Lower lobe of right lung (tissue), 2 donors: ENCODE results near the gene MC4R. TPM values are rescaled to one million over a fixed set of nuclear protein-coding genes. Genes with fewer than 3 reads are reported as not detected.
"Not testable (repeated sequence)": the region's sequence is repeated elsewhere in the genome, so short reads cannot be mapped to it uniquely, and the experiment has no call there.

Experiments used
- ATAC-seq, 2 donors: fragments of 200-7000 bp; cut with Tn5 transposase; one replicate each; pipeline ENCODE4 v1.9.1; 2020 to 2022; ENCODE audit warnings: mild to moderate bottlenecking in 2 of 2, moderate library complexity in 2 of 2
- DNase-seq: peaks from one replicate; pipeline ENCODE4 v3.0.0-alpha.2; 2020
- H3K27ac ChIP-seq: fragments of 200-600 bp; one replicate; pipeline ENCODE4 v1.8.0; 2022
- H3K27me3 ChIP-seq: fragments of 200-600 bp; one replicate; pipeline ENCODE4 v1.8.0; 2022; ENCODE audit warnings: low read depth
- H3K36me3 ChIP-seq: fragments of 200-600 bp; one replicate; pipeline ENCODE4 v1.8.0; 2022; ENCODE audit warnings: mild to moderate bottlenecking
- H3K4me1 ChIP-seq: fragments of 200-600 bp; one replicate; pipeline ENCODE4 v1.8.0; 2022
- H3K4me3 ChIP-seq: fragments of 200-600 bp; one replicate; pipeline ENCODE4 v1.8.0; 2022; ENCODE audit warnings: mild to moderate bottlenecking
- H3K9me3 ChIP-seq: fragments of 200-600 bp; one replicate; pipeline ENCODE4 v1.8.0; 2022
- intact Hi-C: fragments of 100-400 bp; cut with DNase I; formaldehyde crosslinking; loops from one replicate; pipeline ENCODE4 v1.11.0; 2022
- long read RNA-seq: library from polyadenylated mRNA; unstranded; transcript quantifications from one replicate; pipeline ENCODE4 v2.0.0, GENCODE V29; 2021
- total RNA-seq: library from RNA; stranded (reverse); fragmentation: NEBNext Ultra II Directional; extraction: Animal tissue kit (Norgen Biotek cat#: 25700); gene quantifications from one replicate; pipeline ENCODE4 v1.2.1, GENCODE V29; 2021
- TF ChIP-seq, protein P1 (sequence below): fragments of 200-600 bp; IDR thresholded peaks from one replicate; pipeline ENCODE4 v1.8.0; 2022; ENCODE audit warnings: antibody characterized with exemption, mild to moderate bottlenecking
- donor health status: DM: no; HTN: yes; CAD: no; lungs with severe emphysema.

Gene MC4R
- 0.35 TPM for total RNA-seq
- long read RNA-seq: 0 reads

DNA sequence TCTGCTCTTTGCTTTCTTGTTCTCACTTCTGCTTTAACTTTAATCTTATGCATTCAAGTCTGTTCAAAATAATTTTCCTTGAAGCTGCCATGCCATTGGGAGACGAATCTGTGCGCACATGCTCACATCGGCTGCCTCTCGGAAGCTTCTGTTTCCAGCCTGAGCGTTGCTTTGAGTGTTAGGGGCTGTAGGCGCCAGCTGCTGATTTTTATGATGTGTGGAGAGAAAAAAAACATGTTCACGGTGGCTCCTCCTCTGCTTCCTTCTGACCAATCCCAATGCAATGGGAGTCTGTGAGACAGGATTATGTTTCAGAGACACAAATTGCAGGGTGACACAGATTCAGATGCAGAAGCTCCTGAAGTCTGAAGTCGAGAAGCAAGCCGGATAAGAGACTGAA is at the start of gene MC4R:
Gene MC4R, minus strand, starts transcription at position 180 of the 400 bp plus-strand sequence. CDS start 426 bp downstream, outside the sequence.
- intact Hi-C loops: no loop called here
- peak; percentile 68 to 80 for ATAC-seq
- Histone ChIP-seq H3K27me3 (no peaks in the 10 kb centered on the region), H3K4me1 (no peaks in the 10 kb centered on the region), H3K4me3 (no peak within 1 kb of the TSS), H3K36me3 (no peaks in the 10 kb centered on the region), H3K27ac (no peak within 1 kb of the TSS), H3K9me3 (no peaks in the 10 kb centered on the region)
- no peak for DNase-seq
- TF ChIP-seq, protein P1, sequence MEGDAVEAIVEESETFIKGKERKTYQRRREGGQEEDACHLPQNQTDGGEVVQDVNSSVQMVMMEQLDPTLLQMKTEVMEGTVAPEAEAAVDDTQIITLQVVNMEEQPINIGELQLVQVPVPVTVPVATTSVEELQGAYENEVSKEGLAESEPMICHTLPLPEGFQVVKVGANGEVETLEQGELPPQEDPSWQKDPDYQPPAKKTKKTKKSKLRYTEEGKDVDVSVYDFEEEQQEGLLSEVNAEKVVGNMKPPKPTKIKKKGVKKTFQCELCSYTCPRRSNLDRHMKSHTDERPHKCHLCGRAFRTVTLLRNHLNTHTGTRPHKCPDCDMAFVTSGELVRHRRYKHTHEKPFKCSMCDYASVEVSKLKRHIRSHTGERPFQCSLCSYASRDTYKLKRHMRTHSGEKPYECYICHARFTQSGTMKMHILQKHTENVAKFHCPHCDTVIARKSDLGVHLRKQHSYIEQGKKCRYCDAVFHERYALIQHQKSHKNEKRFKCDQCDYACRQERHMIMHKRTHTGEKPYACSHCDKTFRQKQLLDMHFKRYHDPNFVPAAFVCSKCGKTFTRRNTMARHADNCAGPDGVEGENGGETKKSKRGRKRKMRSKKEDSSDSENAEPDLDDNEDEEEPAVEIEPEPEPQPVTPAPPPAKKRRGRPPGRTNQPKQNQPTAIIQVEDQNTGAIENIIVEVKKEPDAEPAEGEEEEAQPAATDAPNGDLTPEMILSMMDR: no peak

DNA sequence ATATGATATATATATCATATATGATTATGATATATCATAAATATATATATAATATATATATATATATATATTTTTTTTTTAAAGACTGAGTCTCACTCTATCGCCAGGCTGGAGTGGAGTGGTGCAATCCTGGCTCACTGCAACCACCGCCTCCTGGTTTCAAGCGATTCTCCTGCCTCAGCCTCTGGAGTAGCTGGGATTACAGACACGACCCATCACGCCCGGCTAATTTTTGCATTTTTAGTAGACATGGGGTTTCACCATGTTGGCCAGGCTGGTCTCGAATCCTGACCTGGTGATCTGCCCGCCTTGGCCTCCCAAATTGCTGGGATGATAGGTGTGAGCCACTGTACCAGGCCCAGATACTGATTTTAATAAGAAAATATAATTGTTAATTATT is 49.7 kb upstream of the MC4R start:
- H3K9me3 ChIP-seq, ATAC-seq, H3K4me1 ChIP-seq, H3K4me3 ChIP-seq, DNase-seq, H3K36me3 ChIP-seq, intact Hi-C loops, H3K27ac ChIP-seq, H3K27me3 ChIP-seq: not testable (repeated sequence)

DNA sequence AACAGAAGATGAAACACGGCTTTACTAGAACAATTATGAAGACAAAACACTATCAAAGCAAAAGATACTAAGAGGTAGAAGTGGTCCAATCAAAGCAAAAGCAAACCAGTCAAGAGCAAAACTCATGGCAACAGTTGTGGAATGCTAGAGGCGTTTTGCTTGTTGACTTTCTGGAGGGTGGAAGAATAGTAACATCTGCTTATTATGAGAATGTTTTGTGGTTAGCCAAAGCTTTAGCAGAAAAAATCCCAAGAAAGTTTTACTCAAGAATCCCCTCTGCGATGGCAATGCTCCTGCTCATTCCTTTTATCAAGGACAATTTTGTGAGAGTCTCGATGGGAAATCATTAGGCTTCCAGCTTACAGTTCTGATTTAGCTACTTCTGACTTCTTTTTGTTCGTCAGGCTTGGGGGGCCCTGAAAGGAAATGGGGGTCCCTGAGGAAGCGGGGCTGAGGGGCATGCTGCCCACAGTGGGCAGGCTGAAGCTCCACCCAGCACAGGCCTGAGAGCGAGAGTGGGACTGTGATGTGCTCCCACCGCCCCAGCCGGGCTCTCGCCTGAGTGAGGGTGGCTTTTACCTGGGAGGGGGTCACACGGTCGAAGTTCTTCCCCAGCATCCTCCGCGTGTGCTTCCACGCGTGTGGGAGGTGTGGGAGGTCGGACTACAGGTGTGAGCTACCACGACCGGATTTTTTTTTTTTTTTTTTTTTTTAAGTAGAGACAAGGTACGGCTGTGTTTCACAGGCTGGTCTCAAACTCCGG is 49.0 kb upstream of the MC4R start:
- Histone ChIP-seq H3K27me3 (no peaks in the 10 kb centered on the region), H3K4me1 (no peaks in the 10 kb centered on the region), H3K27ac (no peak overlapping the region), H3K9me3 (no peaks in the 10 kb centered on the region), H3K36me3 (no peaks in the 10 kb centered on the region), H3K4me3 (no peak overlapping the region)
- TF ChIP-seq, protein P1: no peak
- intact Hi-C loops: no loop called here
- no peak for ATAC-seq
- no peak for DNase-seq

DNA sequence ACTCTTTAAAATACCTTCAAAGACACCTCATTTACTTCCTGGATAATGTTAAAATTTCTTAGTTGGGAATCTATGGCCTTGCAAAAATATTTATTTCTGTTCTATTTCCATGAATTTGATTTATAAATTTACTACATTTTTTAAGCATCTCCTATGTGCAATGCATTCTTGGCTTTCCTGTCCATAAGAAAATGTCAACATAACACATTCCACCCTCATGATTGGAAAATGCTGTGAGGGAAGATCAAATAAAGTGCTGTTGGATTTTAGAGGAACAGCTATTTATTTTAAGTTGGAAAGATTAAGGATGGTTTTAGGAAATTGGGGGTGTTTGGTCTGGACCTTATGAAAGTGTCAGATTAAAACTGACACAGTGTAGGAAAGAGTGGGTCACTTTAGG is 45.4 kb upstream of the MC4R start:
- H3K27ac ChIP-seq: no peak overlapping the region
- H3K27me3 ChIP-seq: no peaks in the 10 kb centered on the region
- H3K36me3 ChIP-seq: no peaks in the 10 kb centered on the region
- DNase-seq (no peak), ATAC-seq (no peak)
- intact Hi-C loops: no loop called here
- TF ChIP-seq, protein P1: no peak
- H3K9me3 ChIP-seq: no peaks in the 10 kb centered on the region
- no peak overlapping the region for H3K4me3 ChIP-seq
- no peaks in the 10 kb centered on the region for H3K4me1 ChIP-seq

DNA sequence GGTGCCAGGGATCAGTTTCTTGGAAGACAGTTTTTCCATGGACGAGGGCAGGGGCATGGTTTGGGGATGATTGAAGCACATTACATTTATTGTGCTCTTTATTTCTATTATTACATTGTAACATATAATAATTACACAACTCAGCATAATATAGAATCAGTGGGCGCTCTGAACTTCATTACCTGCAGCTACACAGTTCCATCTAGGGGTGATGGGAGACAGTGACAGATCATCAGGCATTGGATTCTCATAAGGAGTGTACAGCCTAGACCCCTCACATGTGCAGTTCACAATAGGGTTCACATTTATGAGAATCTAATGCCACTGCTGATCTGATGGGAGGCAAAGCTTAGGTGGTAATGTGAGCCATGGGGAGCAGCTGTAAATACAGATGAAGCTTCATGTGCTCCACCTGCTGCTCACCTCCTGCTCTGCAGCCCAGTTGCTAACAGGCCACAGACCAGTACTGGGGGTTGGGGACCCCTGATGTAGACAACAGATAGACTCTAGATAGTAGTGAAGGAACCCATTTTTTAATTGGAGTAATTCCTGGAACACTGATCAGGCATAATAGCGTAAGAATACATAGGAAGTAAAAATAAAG is 41.5 kb upstream of the MC4R start:
- DNase-seq (no peak), ATAC-seq (peak; percentile 34 to 37)
- intact Hi-C loops: no loop called here
- TF ChIP-seq, protein P1: peak; percentile 41
- no peak overlapping the region for H3K27ac ChIP-seq
- no peaks in the 10 kb centered on the region for H3K4me1 ChIP-seq
- no peaks in the 10 kb centered on the region for H3K27me3 ChIP-seq
- H3K4me3 ChIP-seq: no peak overlapping the region
- no peaks in the 10 kb centered on the region for H3K9me3 ChIP-seq
- no peaks in the 10 kb centered on the region for H3K36me3 ChIP-seq

DNA sequence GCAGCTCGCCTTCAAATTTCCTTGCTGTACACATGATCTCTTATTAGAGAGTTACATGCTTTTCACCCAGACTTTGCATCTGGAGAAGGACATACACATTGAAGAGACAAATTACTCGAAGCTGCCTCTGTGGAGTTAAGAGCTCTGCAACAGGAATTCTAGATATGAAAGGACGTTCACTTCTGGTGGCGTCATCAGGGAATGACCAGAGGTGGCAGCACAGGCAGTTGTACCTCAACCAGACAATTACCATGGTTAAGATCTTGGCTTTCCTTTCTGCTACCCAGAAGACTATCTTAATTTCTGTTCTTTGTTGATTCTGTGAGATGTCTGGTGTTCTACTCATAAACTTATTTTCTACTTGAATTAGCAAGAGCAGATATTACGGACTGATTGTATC is 39.1 kb upstream of the MC4R start:
- no peak for DNase-seq
- Histone ChIP-seq H3K4me1 (no peaks in the 10 kb centered on the region), H3K27me3 (no peaks in the 10 kb centered on the region), H3K9me3 (no peaks in the 10 kb centered on the region), H3K27ac (no peak overlapping the region), H3K36me3 (no peaks in the 10 kb centered on the region), H3K4me3 (no peak overlapping the region)
- ATAC-seq: no peak
- intact Hi-C loops: no loop called here
- TF ChIP-seq, protein P1: no peak
